HEK293 (cell line): ENCODE data around the gene PAF1.

Experiments
- CTCF ChIA-PET: fragments of 350-600 bp; formaldehyde crosslinking; extraction: SDS; loops from one replicate; lab custom pipeline; 2021; ENCODE audit warnings: antibody characterized with exemption; lab: Yijun Ruan, JAX
- POLR2A ChIA-PET: fragments of 300-600 bp; formaldehyde crosslinking; extraction: SDS; loops from one replicate; lab custom pipeline; 2020; ENCODE audit warnings: antibody characterized with exemption, inconsistent platforms; lab: Yijun Ruan, JAX
- H3K27ac ChIP-seq: fragments of 200-500 bp; sonication (Bioruptor generic); 2 replicates; pipeline ENCODE4 v1.5.1; 2014; ENCODE audit warnings: low read depth, low read length, control low read depth, inconsistent platforms; ENCODE audit errors: extremely low read depth
- H3K36me3 ChIP-seq, 2 experiments: fragments of 200-500 bp in 1 of 2; sonication (Bioruptor generic) in 1 of 2; 1 replicate in 1 of 2; 2 replicates in 1 of 2; pipeline ENCODE4 v1.5.1; 2014 to 2017; ENCODE audit warnings: inconsistent platforms in 2 of 2, low read length in 2 of 2; ENCODE audit not compliant: control insufficient read depth in 2 of 2, insufficient read depth in 1 of 2
- H3K4me1 ChIP-seq: fragments of 200-500 bp; sonication (Bioruptor generic); 2 replicates; pipeline ENCODE4 v1.5.1; 2014; ENCODE audit warnings: mild to moderate bottlenecking, low read length, inconsistent platforms; ENCODE audit not compliant: control insufficient read depth, insufficient read depth
- H3K4me3 ChIP-seq: 2 replicates; pipeline ENCODE4 v1.5.1; 2011; ENCODE audit warnings: low read depth, mild to moderate bottlenecking, control low read depth, low read length, moderate library complexity
- H3K9me3 ChIP-seq: fragments of 200-500 bp; sonication (Bioruptor generic); 2 replicates; pipeline ENCODE4 v1.5.1; 2014; ENCODE audit warnings: low read depth, low read length, inconsistent platforms; ENCODE audit not compliant: control insufficient read depth, insufficient read depth
- EGR2 ChIP-seq: fragments of 450-650 bp; formaldehyde crosslinking; IDR thresholded peaks from 2 replicates; pipeline ENCODE4 v1.5.1; 2016; ENCODE audit warnings: low read depth, missing biosample characterization, missing genetic modification characterization
- HOXA7 ChIP-seq: sonication (generic); formaldehyde crosslinking; IDR thresholded peaks from 2 replicates; pipeline ENCODE4 v1.8.1; 2022; ENCODE audit warnings: missing genetic modification reagents, borderline replicate concordance
- KLF1 ChIP-seq: fragments of 450-650 bp; formaldehyde crosslinking; IDR thresholded peaks from 2 replicates; pipeline ENCODE4 v1.5.1; 2016; ENCODE audit warnings: missing biosample characterization, missing genetic modification characterization
- KLF9 ChIP-seq: fragments of 450-650 bp; formaldehyde crosslinking; IDR thresholded peaks from 2 replicates; pipeline ENCODE4 v1.5.1; 2016; ENCODE audit warnings: missing biosample characterization, missing genetic modification characterization, low read depth
- OVOL3 ChIP-seq: fragments of 450-650 bp; formaldehyde crosslinking; IDR thresholded peaks from 2 replicates; pipeline ENCODE4 v1.5.1; 2016; ENCODE audit warnings: missing biosample characterization, missing genetic modification characterization
- RBAK ChIP-seq: fragments of 450-650 bp; formaldehyde crosslinking; IDR thresholded peaks from 2 replicates; pipeline ENCODE4 v1.5.1; 2016; ENCODE audit warnings: missing biosample characterization, missing genetic modification characterization
- SP3 ChIP-seq: fragments of 450-650 bp; formaldehyde crosslinking; IDR thresholded peaks from 2 replicates; pipeline ENCODE4 v1.5.1; 2016; ENCODE audit warnings: missing biosample characterization, missing genetic modification characterization
- SP7 ChIP-seq: fragments of 450-650 bp; formaldehyde crosslinking; IDR thresholded peaks from 2 replicates; pipeline ENCODE4 v1.5.1; 2016; ENCODE audit warnings: missing biosample characterization, missing genetic modification characterization
- TCF7L2 ChIP-seq: IDR thresholded peaks from 2 replicates; pipeline ENCODE4 v1.6.1; 2011; ENCODE audit warnings: low read depth, mild to moderate bottlenecking, inconsistent platforms, low read length, moderate library complexity, borderline replicate concordance
- ZBTB48 ChIP-seq: fragments of 450-650 bp; formaldehyde crosslinking; IDR thresholded peaks from 2 replicates; pipeline ENCODE4 v1.5.1; 2016; ENCODE audit warnings: missing biosample characterization, missing genetic modification characterization
- ZEB2 ChIP-seq: fragments of 450-650 bp; formaldehyde crosslinking; IDR thresholded peaks from 2 replicates; pipeline ENCODE4 v1.5.1; 2016; ENCODE audit warnings: missing biosample characterization, missing genetic modification characterization
- ZNF19 ChIP-seq: fragments of 450-650 bp; formaldehyde crosslinking; IDR thresholded peaks from 2 replicates; pipeline ENCODE4; 2016; ENCODE audit warnings: missing biosample characterization, missing genetic modification characterization, low read depth
- ZNF221 ChIP-seq: fragments of 450-650 bp; formaldehyde crosslinking; IDR thresholded peaks from 2 replicates; pipeline ENCODE4 v1.5.1; 2017; ENCODE audit warnings: missing biosample characterization, missing genetic modification characterization, borderline replicate concordance
- ZNF362 ChIP-seq: fragments of 450-650 bp; formaldehyde crosslinking; IDR thresholded peaks from 2 replicates; pipeline ENCODE4 v1.5.1; 2016; ENCODE audit warnings: missing biosample characterization, missing genetic modification characterization
- ZNF398 ChIP-seq: fragments of 450-650 bp; formaldehyde crosslinking; IDR thresholded peaks from 2 replicates; pipeline ENCODE4 v1.5.1; 2017; ENCODE audit warnings: missing biosample characterization, missing genetic modification characterization
- ZNF48 ChIP-seq: fragments of 450-650 bp; formaldehyde crosslinking; IDR thresholded peaks from 2 replicates; pipeline ENCODE4 v1.5.1; 2016; ENCODE audit warnings: missing biosample characterization, missing genetic modification characterization
- ZNF518A ChIP-seq: fragments of 450-650 bp; formaldehyde crosslinking; conservative IDR thresholded peaks from 2 replicates; pipeline ENCODE4 v1.5.1; 2016; ENCODE audit warnings: low read depth, missing biosample characterization, missing genetic modification characterization
- ZNF521 ChIP-seq: fragments of 450-650 bp; formaldehyde crosslinking; IDR thresholded peaks from 2 replicates; pipeline ENCODE4 v1.5.1; 2017; ENCODE audit warnings: missing biosample characterization, mild to moderate bottlenecking, missing genetic modification characterization
- ZNF548 ChIP-seq: fragments of 450-650 bp; formaldehyde crosslinking; IDR thresholded peaks from 2 replicates; pipeline ENCODE4 v1.5.1; 2016; ENCODE audit warnings: missing biosample characterization, missing genetic modification characterization
- ZNF621 ChIP-seq: fragments of 450-650 bp; formaldehyde crosslinking; IDR thresholded peaks from 2 replicates; pipeline ENCODE4 v1.5.1; 2017; ENCODE audit warnings: missing biosample characterization, missing genetic modification characterization
- ZNF623 ChIP-seq: fragments of 450-650 bp; formaldehyde crosslinking; IDR thresholded peaks from 2 replicates; pipeline ENCODE4 v1.5.1; 2016; ENCODE audit warnings: missing biosample characterization, missing genetic modification characterization
- ZNF776 ChIP-seq: fragments of 450-650 bp; formaldehyde crosslinking; IDR thresholded peaks from 2 replicates; pipeline ENCODE4 v1.5.0; 2017; ENCODE audit warnings: missing biosample characterization, missing genetic modification characterization, borderline replicate concordance
- ZNF791 ChIP-seq: fragments of 450-650 bp; formaldehyde crosslinking; IDR thresholded peaks from 2 replicates; pipeline ENCODE4 v1.5.1; 2016; ENCODE audit warnings: missing biosample characterization, missing genetic modification characterization
- ZNF830 ChIP-seq: fragments of 450-650 bp; IDR thresholded peaks from 2 replicates; pipeline ENCODE4 v1.5.0; 2018; ENCODE audit warnings: missing biosample characterization, missing genetic modification characterization, low read depth, mild to moderate bottlenecking, moderate library complexity
- ZSCAN18 ChIP-seq: fragments of 450-650 bp; formaldehyde crosslinking; IDR thresholded peaks from 2 replicates; pipeline ENCODE4 v1.5.1; 2016; ENCODE audit warnings: missing biosample characterization, missing genetic modification characterization
- ZSCAN30 ChIP-seq: fragments of 450-650 bp; IDR thresholded peaks from 2 replicates; pipeline ENCODE4 v1.5.1; 2018; ENCODE audit warnings: missing biosample characterization, mild to moderate bottlenecking, missing genetic modification characterization, moderate library complexity

The PAF1 gene

GRCh38 chr19:39438270-39438934 lies 47.5 kb upstream of the PAF1 start:
- Histone ChIP-seq H3K4me1 (peaks cover 20% of the 10 kb centered on the region), H3K9me3 (no peaks in the 10 kb centered on the region; the same call in 1 of the 2 replicates), H3K27ac (peak overlapping the region; percentile 19; the same call in 1 of the 2 replicates), H3K36me3 (peaks cover 17 to 20% of the 10 kb centered on the region in 2 experiments), H3K4me3 (no peak overlapping the region)
- ChIA-PET POLR2A (interaction anchor here (0.6 to 2.4 kb wide), 3 partner anchors 10 to 80 kb away, joined by 3 to 13 read pairs (median 5); partner anchors contain the start of gene TIMM50), CTCF (interaction anchor here (0.6 to 5.8 kb wide), 13 partner anchors 24 to 505 kb away, joined by 3 to 111 read pairs (median 4); partner anchors contain the start of genes EID2 and EID2B)
- TF ChIP-seq ZNF521 (tag by site-specific recombination) (no peak), OVOL3 (no peak), ZNF221 (tag by site-specific recombination) (no peak), ZSCAN30 (tag by site-specific recombination) (no peak), ZNF621 (tag by site-specific recombination) (no peak), SP7 (tag by site-specific recombination) (no peak), SP3 (tag by site-specific recombination) (0 out of 2 replicates have a peak, but pooled peaks have one; percentile 9), ZNF518A (tag by site-specific recombination) (no peak), KLF1 (tag by site-specific recombination) (no peak), ZNF398 (tag by site-specific recombination) (no peak; the same call in 1 of the 2 replicates), ZNF791 (tag by site-specific recombination) (no peak), KLF9 (tag by site-specific recombination) (no peak), ZSCAN18 (tag by site-specific recombination) (no peak), EGR2 (tag by site-specific recombination) (no peak), ZNF830 (tag by site-specific recombination) (no peak), ZNF19 (tag by site-specific recombination) (no peak), HOXA7 (CRISPR knock-in tag) (no peak), ZNF623 (0 out of 2 replicates have a peak, but pooled peaks have one; percentile 6), TCF7L2 (no peak), ZNF548 (tag by site-specific recombination) (no peak), ZNF48 (no peak), RBAK (tag by site-specific recombination) (no peak), ZEB2 (tag by site-specific recombination) (no peak; the same call in 1 of the 2 replicates), ZNF776 (no peak), ZBTB48 (tag by site-specific recombination) (no peak), ZNF362 (tag by site-specific recombination) (peak; percentile 90)
